ENCODE data around the gene AFP. TPM values are rescaled to one million over a fixed set of nuclear protein-coding genes. Genes with fewer than 3 reads are reported as not detected.

AFP gene
- total RNA-seq, 1 donor from 2014 or later: 2.2 TPM

DNA sequence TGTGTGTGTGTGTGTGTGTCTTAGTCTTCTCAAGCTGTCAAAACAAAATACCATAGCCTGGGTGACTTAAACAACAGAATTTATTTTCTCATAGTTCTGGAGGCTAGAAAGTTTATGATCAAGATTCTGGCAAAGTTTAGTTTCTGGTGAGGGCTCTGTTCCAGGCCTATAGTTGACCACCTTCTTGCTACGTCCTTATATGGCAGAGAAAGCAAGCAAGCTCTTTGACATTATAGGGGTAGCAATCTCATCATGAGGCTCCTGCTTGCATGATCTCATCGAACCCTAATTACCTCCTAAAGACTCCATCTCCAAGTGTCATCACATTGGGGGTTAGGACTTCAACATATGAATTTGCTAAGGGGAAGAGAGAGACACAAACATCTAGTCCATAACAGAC, 6.9 kb upstream of the AFP start:
- no peak for DNase-seq (ENCODE audit: low read depth)
- TF ChIP-seq, protein P1, sequence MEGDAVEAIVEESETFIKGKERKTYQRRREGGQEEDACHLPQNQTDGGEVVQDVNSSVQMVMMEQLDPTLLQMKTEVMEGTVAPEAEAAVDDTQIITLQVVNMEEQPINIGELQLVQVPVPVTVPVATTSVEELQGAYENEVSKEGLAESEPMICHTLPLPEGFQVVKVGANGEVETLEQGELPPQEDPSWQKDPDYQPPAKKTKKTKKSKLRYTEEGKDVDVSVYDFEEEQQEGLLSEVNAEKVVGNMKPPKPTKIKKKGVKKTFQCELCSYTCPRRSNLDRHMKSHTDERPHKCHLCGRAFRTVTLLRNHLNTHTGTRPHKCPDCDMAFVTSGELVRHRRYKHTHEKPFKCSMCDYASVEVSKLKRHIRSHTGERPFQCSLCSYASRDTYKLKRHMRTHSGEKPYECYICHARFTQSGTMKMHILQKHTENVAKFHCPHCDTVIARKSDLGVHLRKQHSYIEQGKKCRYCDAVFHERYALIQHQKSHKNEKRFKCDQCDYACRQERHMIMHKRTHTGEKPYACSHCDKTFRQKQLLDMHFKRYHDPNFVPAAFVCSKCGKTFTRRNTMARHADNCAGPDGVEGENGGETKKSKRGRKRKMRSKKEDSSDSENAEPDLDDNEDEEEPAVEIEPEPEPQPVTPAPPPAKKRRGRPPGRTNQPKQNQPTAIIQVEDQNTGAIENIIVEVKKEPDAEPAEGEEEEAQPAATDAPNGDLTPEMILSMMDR (conservative IDR thresholded peaks at IDR 0.05; ENCODE audit: low read depth, low read length): no peak

DNA sequence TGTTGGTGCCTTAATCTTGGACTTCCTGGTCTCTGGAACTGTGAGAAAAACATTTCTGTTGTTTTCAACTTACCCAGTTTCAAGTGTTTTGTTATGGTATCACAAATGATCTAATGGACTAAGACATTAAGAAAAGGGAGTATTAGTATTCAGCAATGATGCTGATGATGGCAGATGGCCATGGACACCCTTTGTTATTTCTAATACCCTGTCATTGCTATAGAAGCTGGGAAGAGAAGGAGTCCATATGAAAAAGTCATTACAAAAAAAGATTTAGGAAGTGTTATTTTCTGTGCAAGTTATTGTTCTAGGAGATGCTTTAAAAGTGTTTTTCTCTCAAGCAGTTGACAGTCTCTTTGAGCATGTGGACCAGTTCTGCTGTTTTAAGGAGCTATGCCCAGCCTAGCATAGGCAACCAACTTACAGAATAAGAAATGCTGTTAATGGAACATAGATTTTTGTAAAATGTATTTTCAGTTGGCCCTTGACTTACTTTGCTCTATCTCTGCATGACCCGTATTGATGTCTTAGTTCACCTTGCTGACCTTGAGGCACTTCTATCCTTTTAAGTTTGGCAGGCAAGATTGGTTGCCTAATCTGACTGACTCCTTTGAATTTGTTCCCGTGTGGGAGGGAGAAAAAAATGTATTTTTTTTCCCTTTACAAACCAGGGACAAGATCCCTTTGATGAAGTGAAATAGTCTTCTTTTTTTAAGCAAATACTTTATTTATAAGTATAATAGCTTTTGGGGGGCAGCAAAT, 6.0 kb upstream of the AFP start:
- no peak for DNase-seq (ENCODE audit: low read depth)
- TF ChIP-seq, protein P1 (conservative IDR thresholded peaks at IDR 0.05; ENCODE audit: low read depth, low read length): no peak

More for the DNA sequence above, 6.9 kb upstream of the AFP start:
- H3K4me3 ChIP-seq (ENCODE audit: low read depth, low read length): no peak overlapping the region

DNA sequence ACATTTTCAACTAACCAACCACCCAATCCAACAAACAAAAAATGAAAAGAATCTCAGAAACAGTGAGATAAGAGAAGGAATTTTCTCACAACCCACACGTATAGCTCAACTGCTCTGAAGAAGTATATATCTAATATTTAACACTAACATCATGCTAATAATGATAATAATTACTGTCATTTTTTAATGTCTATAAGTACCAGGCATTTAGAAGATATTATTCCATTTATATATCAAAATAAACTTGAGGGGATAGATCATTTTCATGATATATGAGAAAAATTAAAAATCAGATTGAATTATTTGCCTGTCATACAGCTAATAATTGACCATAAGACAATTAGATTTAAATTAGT, 4.2 kb upstream of the AFP start:
- no peak for DNase-seq (ENCODE audit: low read depth)
- TF ChIP-seq, protein P1 (conservative IDR thresholded peaks at IDR 0.05; ENCODE audit: low read depth, low read length): no peak
- H3K4me3 ChIP-seq (ENCODE audit: low read depth, low read length): no peak overlapping the region

More for the DNA sequence above, 6.0 kb upstream of the AFP start:
- no peak overlapping the region for H3K4me3 ChIP-seq (ENCODE audit: low read depth, low read length)

DNA sequence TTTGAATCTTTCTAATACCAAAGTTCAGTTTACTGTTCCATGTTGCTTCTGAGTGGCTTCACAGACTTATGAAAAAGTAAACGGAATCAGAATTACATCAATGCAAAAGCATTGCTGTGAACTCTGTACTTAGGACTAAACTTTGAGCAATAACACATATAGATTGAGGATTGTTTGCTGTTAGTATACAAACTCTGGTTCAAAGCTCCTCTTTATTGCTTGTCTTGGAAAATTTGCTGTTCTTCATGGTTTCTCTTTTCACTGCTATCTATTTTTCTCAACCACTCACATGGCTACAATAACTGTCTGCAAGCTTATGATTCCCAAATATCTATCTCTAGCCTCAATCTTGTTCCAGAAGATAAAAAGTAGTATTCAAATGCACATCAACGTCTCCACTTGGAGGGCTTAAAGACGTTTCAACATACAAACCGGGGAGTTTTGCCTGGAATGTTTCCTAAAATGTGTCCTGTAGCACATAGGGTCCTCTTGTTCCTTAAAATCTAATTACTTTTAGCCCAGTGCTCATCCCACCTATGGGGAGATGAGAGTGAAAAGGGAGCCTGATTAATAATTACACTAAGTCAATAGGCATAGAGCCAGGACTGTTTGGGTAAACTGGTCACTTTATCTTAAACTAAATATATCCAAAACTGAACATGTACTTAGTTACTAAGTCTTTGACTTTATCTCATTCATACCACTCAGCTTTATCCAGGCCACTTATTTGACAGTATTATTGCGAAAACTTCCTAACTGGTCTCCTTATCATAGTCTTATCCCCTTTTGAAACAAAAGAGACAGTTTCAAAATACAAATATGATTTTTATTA, 3.6 kb upstream of the AFP start:
- H3K4me3 ChIP-seq (ENCODE audit: low read depth, low read length): no peak overlapping the region
- TF ChIP-seq, protein P1 (conservative IDR thresholded peaks at IDR 0.05; ENCODE audit: low read depth, low read length): no peak
- DNase-seq (ENCODE audit: low read depth): no peak

DNA sequence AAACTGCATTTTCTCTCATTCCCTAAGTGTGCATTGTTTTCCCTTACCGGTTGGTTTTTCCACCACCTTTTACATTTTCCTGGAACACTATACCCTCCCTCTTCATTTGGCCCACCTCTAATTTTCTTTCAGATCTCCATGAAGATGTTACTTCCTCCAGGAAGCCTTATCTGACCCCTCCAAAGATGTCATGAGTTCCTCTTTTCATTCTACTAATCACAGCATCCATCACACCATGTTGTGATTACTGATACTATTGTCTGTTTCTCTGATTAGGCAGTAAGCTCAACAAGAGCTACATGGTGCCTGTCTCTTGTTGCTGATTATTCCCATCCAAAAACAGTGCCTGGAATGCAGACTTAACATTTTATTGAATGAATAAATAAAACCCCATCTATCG, 2.9 kb upstream of the AFP start:
- TF ChIP-seq, protein P1 (conservative IDR thresholded peaks at IDR 0.05; ENCODE audit: low read depth, low read length): no peak
- H3K4me3 ChIP-seq (ENCODE audit: low read depth, low read length): no peak overlapping the region
- DNase-seq (ENCODE audit: low read depth): no peak

DNA sequence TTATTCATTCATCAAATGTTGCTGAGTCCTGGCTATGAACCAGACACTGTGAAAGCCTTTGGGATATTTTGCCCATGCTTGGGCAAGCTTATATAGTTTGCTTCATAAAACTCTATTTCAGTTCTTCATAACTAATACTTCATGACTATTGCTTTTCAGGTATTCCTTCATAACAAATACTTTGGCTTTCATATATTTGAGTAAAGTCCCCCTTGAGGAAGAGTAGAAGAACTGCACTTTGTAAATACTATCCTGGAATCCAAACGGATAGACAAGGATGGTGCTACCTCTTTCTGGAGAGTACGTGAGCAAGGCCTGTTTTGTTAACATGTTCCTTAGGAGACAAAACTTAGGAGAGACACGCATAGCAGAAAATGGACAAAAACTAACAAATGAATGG, 1.7 kb upstream of the AFP start:
- TF ChIP-seq, protein P1 (conservative IDR thresholded peaks at IDR 0.05; ENCODE audit: low read depth, low read length): peak; percentile 56
- no peak overlapping the region for H3K4me3 ChIP-seq (ENCODE audit: low read depth, low read length)
- peak; percentile 10 for DNase-seq (ENCODE audit: low read depth)

Data from epithelial cell of proximal tubule (primary cell).